GM13977 (cell line): Measurements from ENCODE around the gene LCE1E.

Experiments used
- DNase-seq: peaks from one replicate; pipeline ENCODE4 v3.0.0; 2012; ENCODE audit warnings: low spot score
- CTCF ChIP-seq: IDR thresholded peaks from 2 replicates; pipeline ENCODE4 v1.5.1; 2012; ENCODE audit warnings: mild to moderate bottlenecking, control low read depth; ENCODE audit not compliant: insufficient read depth; ENCODE audit errors: extremely low read depth, missing control alignments
- in situ Hi-C: fragments of 300-500 bp; cut with MboI; formaldehyde crosslinking; loops from one replicate; pipeline ENCODE4 v1.12.0; 2022; ENCODE audit warnings: low sequenced_read_pairs, low pct_unique_long_range_greater_than_20kb, mixed read lengths, inconsistent platforms; ENCODE audit not compliant: unreplicated experiment

Gene LCE1E

GRCh38 chr1:152774875-152775274 lies 11.2 kb upstream of the LCE1E start, which contains the start of gene LCE1F:
Gene LCE1F, plus strand, starts transcription at chr1:152775140. Its CDS starts 1,232 bp downstream, at chr1:152776372.
- in situ Hi-C loops: no loop called here
- no peak for DNase-seq
- no peak for TF ChIP-seq CTCF

DNA sequence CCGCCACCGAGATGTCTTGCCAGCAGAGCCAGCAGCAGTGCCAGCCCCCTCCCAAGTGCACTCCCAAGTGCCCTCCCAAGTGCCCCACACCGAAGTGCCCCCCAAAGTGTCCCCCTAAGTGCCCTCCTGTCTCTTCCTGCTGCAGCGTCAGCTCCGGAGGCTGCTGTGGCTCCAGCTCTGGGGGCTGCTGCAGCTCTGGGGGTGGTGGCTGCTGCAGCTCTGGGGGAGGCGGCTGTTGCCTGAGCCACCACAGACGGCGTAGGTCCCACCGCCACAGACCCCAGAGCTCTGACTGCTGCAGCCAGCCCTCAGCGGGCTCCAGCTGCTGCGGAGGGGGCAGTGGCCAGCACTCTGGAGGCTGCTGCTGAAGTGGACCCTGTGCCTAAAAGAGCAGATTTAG lies 9.7 kb upstream of the LCE1E start:
- in situ Hi-C loops: no loop called here
- no peak for TF ChIP-seq CTCF
- DNase-seq: no peak

DNA sequence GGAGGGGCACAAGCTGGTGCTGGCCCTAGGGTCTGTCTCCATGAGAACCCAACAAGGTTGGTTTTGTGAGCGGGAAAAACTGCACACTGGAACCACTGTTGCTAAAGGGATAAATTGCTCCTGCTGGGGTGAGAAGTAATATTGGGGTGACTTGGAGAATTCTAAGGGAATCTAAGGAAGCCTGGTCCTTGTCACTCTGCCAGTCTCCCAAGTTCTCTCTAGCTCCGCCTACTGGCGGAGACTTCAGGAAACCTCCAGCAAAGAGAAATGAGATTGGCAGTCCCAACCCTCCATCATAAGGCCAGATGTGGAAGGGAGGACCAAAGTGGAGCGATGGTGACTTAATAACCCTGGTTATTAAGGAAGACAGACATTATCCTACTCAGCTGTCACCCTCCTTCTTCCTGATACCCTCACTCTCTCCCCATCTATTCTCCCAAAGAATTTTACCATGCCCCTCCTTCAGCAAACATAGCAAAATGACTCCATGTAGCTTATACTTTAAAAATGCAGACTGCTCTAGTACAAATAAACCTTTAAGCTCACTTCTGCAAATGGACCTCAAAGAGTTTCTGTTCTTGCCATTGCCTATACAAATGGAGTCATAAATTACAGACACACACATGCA lies 8.4 kb upstream of the LCE1E start:
- in situ Hi-C loops: no loop called here
- peak; percentile 49 for TF ChIP-seq CTCF
- DNase-seq: peak; percentile 43

GRCh38 chr1:152783095-152783494 lies 3.0 kb upstream of the LCE1E start:
- DNase-seq: no peak
- TF ChIP-seq CTCF: no peak
- in situ Hi-C loops: no loop called here

GRCh38 chr1:152795686-152796085 lies 9.6 kb downstream of the LCE1E start:
- in situ Hi-C loops: no loop called here
- TF ChIP-seq CTCF: no peak
- DNase-seq: no peak

GRCh38 chr1:152796421-152796820 lies 10.4 kb downstream of the LCE1E start, which contains the start of gene LCE1D:
Gene LCE1D, plus strand, starts transcription at chr1:152796721. Its CDS starts 1,074 bp downstream, at chr1:152797795.
- no peak for TF ChIP-seq CTCF
- in situ Hi-C loops: no loop called here
- no peak for DNase-seq
